Keratinocyte (primary cell): ENCODE data around the gene ZNF226. TPM values are rescaled to one million over a fixed set of nuclear protein-coding genes. Genes with fewer than 3 reads are reported as not detected.

Experiments used
- DNase-seq: peaks from one replicate; pipeline ENCODE4 v3.0.0-alpha.2; 2011; ENCODE audit warnings: low read depth, missing footprints, low spot score
- FAIRE-seq: peaks from 2 replicates; lab custom pipeline; 2011; peaks lifted over from hg19 to GRCh38; lab: Jason Lieb, UNC
- H2AFZ ChIP-seq: 2 replicates; pipeline ENCODE4 v1.6.0; 2012; ENCODE audit warnings: low read length, control low read depth, inconsistent platforms; ENCODE audit not compliant: control insufficient read depth
- H3K27ac ChIP-seq: 2 replicates; pipeline ENCODE4 v1.5.1; 2011; ENCODE audit warnings: low read length; ENCODE audit not compliant: control insufficient read depth, insufficient read depth
- H3K27me3 ChIP-seq: 3 replicates; pipeline ENCODE4 v1.6.0; 2011; ENCODE audit warnings: low read length; ENCODE audit not compliant: control insufficient read depth, insufficient read depth; ENCODE audit errors: extremely low read depth
- H3K36me3 ChIP-seq, 2 experiments: 2 replicates in 1 of 2; 3 replicates in 1 of 2; pipeline ENCODE4 v1.5.1; 2011; ENCODE audit warnings: low read length in 2 of 2, mild to moderate bottlenecking in 1 of 2; ENCODE audit not compliant: control insufficient read depth in 2 of 2, insufficient read depth in 2 of 2; ENCODE audit errors: extremely low read depth in 1 of 2
- H3K4me1 ChIP-seq: 3 replicates; pipeline ENCODE4 v1.5.1; 2011; ENCODE audit warnings: low read length; ENCODE audit not compliant: control insufficient read depth, insufficient read depth; ENCODE audit errors: extremely low read depth
- H3K4me2 ChIP-seq: 3 replicates; pipeline ENCODE4 v1.6.0; 2011; ENCODE audit warnings: low read depth, low read length; ENCODE audit not compliant: control insufficient read depth, insufficient read depth; ENCODE audit errors: extremely low read depth
- H3K4me3 ChIP-seq, 3 experiments: fragments of 200-600 bp in 1 of 3; sonication (generic) in 1 of 3; 2 replicates in 2 of 3; 3 replicates in 1 of 3; pipeline ENCODE4 v1.5.1; 2011 to 2016; ENCODE audit warnings: low read length in 3 of 3, mild to moderate bottlenecking in 3 of 3, control low read depth in 2 of 3, inconsistent platforms in 1 of 3, low read depth in 1 of 3, mixed read lengths in 1 of 3, mixed run types in 1 of 3, moderate library complexity in 1 of 3; ENCODE audit not compliant: control insufficient read depth in 2 of 3, insufficient read depth in 2 of 3; ENCODE audit errors: extremely low read depth in 1 of 3
- H3K79me2 ChIP-seq: 2 replicates; pipeline ENCODE4 v1.6.0; 2012; ENCODE audit warnings: low read length; ENCODE audit not compliant: control insufficient read depth, insufficient read depth
- H3K9ac ChIP-seq: 3 replicates; pipeline ENCODE4 v1.6.0; 2011; ENCODE audit warnings: low read length; ENCODE audit not compliant: control insufficient read depth, insufficient read depth; ENCODE audit errors: extremely low read depth
- H3K9me1 ChIP-seq: 3 replicates; pipeline ENCODE4 v1.6.0; 2011; ENCODE audit warnings: low read length; ENCODE audit not compliant: control insufficient read depth, insufficient read depth; ENCODE audit errors: extremely low read depth
- H3K9me3 ChIP-seq: 2 replicates; pipeline ENCODE4 v1.5.1; 2012; ENCODE audit warnings: low read depth, low read length; ENCODE audit not compliant: control insufficient read depth
- H4K20me1 ChIP-seq: 3 replicates; pipeline ENCODE4 v1.6.0; 2011; ENCODE audit warnings: low read length; ENCODE audit not compliant: control insufficient read depth, insufficient read depth; ENCODE audit errors: extremely low read depth
- CTCF ChIP-seq, 3 experiments: IDR thresholded peaks in 1 of 3; conservative IDR thresholded peaks in 1 of 3; optimal IDR thresholded peaks in 1 of 3; 2 replicates in 2 of 3; 3 replicates in 1 of 3; pipeline versions ENCODE3 to v1.5.1; 2011; ENCODE audit warnings: low read length in 3 of 3, mild to moderate bottlenecking in 3 of 3, moderate library complexity in 2 of 3, control low read depth in 1 of 3, inconsistent platforms in 1 of 3; ENCODE audit not compliant: insufficient read depth in 2 of 3; ENCODE audit errors: extremely low read depth in 1 of 3
- EZH2 ChIP-seq: IDR thresholded peaks from one replicate; pipeline ENCODE4 v1.6.1; 2012; ENCODE audit warnings: inconsistent platforms, mild to moderate bottlenecking, low read length, moderate library complexity
- dilution Hi-C: fragments of 300-500 bp; cut with MboI; formaldehyde crosslinking; loops from one replicate; pipeline ENCODE4 v1.7.0; 2020; ENCODE audit warnings: low sequenced_read_pairs; ENCODE audit not compliant: extremely low pct_ligation_motif_present
- polyA plus RNA-seq, 5 experiments: library from polyadenylated mRNA; depleted of rRNA in 3 of 5; stranded (reverse) in 3 of 5; stranded (forward) in 1 of 5; unstranded in 1 of 5; fragments of >200 nt; gene quantifications; 1 replicate in 1 of 5; 2 replicates in 3 of 5; 3 replicates in 1 of 5; pipeline versions ENCODE4 v1.2.1 to v1.2.3, GENCODE V29; 2011 to 2012; ENCODE audit warnings: missing spikeins in 2 of 5, low read depth in 1 of 5, low replicate concordance in 1 of 5

The ZNF226 gene
- polyA plus RNA-seq, 1 donor (not counting 4 experiments of a cell fraction or from before 2014, with no cell fraction given) = 16.4 TPM

- Histone ChIP-seq H3K9me3 (no peaks in the 10 kb centered on the region), H3K4me3 (peak overlapping the region; percentile 52 to 95 (median 93)), H3K4me1 (peaks cover 15% of the 10 kb centered on the region), H3K9ac (peak overlapping the region; percentile 81), H2AFZ (peak overlapping the region; percentile 100), H3K9me1 (no peaks in the 10 kb centered on the region), H3K36me3 (peaks cover 0 to 17% of the 10 kb centered on the region in 2 experiments), H3K4me2 (peak overlapping the region; percentile 98), H3K27me3 (no peaks in the 10 kb centered on the region), H3K79me2 (peaks cover 11% of the 10 kb centered on the region), H3K27ac (peak overlapping the region; percentile 56), H4K20me1 (no peaks in the 10 kb centered on the region)
- FAIRE-seq (no peak), DNase-seq (no peak)
- no peak for TF ChIP-seq CTCF (optimal IDR thresholded peaks at IDR 0.05 in 1 of 3, IDR thresholded peaks at IDR 0.05 in 1 of 3, conservative IDR thresholded peaks at IDR 0.05 in 1 of 3; ENCODE audit: extremely low read depth in 1 of 3, insufficient read depth in 2 of 3, low read length in 3 of 3)
- dilution Hi-C loops = no loop called here
Observed at GRCh38 chr19:44142059-44142433, 22.9 kb upstream of the ZNF226 start.

GRCh38 chr19:44149776-44150175 lies 15.1 kb upstream of the ZNF226 start:
- Histone ChIP-seq H3K9me3 (no peaks in the 10 kb centered on the region), H3K4me1 (no peaks in the 10 kb centered on the region), H3K27ac (no peak overlapping the region), H3K9ac (no peak overlapping the region), H3K4me3 (no peak overlapping the region), H3K4me2 (no peak overlapping the region), H3K27me3 (no peaks in the 10 kb centered on the region), H3K9me1 (no peaks in the 10 kb centered on the region), H2AFZ (no peak overlapping the region), H3K79me2 (no peaks in the 10 kb centered on the region), H4K20me1 (no peaks in the 10 kb centered on the region), H3K36me3 (peaks cover 20 to 23% of the 10 kb centered on the region in 2 experiments)
- DNase-seq = no peak
- TF ChIP-seq CTCF (optimal IDR thresholded peaks at IDR 0.05 in 1 of 3, IDR thresholded peaks at IDR 0.05 in 1 of 3, conservative IDR thresholded peaks at IDR 0.05 in 1 of 3; ENCODE audit: extremely low read depth in 1 of 3, insufficient read depth in 2 of 3, low read length in 3 of 3) (no peak), EZH2 (no peak)
- dilution Hi-C loops = no loop called here
- no peak for FAIRE-seq
